ENCODE measurements around the gene BIRC7.
"Not testable (repeated sequence)": the region's sequence is repeated elsewhere in the genome, so short reads cannot be mapped to it uniquely, and the experiment has no call there.

Gene BIRC7

GRCh38 chr20:63249891-63250290 is 14.2 kb downstream of the BIRC7 start:
- no peak for DNase-seq

DNA sequence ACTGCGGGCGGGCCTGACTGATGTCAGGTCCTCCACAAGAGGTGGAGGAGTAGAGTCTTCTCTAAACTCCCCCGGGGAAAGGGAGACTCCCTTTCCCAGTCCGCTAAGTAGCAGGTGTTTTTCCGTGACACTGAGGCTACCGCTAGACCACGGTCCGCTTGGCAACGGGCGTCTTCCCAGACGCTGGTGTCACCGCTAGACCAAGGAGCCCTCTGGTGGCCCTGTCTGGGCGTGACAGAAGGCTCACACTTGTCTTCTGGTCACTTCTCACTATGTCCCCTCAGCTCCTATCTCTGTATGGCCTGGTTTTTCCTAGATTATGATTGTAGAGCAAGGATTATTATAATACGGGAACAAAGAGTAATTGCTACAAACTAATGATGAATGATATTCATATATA is 15.6 kb downstream of the BIRC7 start:
- not testable (repeated sequence) for DNase-seq

DNA sequence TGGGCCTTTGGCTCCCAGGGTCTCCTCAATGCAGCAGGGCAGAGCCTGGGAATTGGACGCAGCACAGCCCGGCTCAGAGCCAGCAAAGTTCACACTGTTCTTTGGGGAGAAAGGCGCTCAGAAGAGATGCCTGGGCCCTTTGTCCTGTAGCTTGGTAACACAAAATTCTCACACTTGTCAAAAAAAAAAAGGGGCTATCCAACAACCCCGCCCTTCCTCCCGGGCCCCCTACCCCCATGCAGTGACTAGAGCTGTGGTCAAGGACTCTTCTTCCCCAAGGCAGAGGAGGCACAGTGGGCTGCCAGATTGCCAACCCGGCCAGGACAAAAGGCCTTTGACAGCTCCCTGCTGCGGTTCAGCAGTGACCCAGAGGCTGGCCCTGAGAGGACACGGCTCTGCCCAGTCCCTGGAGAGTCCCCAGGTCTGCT is 16.6 kb downstream of the BIRC7 start:
- no peak for DNase-seq

- no peak for DNase-seq
These were observed 17.3 kb downstream of the BIRC7 start for GRCh38 chr20:63253065-63253437.

DNA sequence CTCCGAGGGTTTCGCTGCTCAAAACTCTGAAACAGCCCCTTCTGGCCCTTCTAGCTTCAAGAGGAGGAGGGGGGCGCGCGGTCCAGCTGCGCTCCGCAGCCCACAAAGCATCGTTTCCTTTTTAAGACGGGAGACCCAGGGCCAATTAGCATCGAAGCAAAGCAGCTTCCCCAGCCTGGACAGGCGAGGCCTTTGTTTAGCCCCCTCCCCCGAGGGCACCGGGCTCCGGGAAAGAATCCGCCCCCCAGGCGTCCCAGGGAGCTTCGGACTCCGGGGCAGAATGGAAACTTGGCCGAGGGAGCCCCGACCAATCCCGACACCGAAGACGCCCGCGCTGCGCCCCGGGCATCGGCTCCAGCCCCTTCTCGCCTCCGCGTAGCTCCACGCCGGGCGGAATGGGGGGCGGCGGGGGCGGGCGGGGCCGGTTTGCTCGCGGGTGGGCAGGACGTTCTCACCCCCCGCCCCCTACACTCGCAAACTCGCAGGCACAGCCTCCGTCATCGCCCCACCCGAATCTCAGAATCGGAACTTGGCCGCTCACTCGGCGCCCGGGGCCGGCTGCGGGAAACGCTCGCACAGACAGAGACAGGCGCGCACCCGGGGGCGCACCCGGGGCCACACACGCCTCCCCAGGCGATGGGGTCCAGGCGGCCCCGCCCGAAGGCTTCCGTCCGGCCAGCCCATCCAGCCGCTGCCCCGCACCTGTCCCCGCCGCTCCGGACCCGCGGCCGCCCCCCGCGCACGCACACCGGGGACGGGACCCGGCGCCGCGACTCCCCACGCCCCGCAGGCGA is 17.9 kb downstream of the BIRC7 start:
- no peak for DNase-seq

DNA sequence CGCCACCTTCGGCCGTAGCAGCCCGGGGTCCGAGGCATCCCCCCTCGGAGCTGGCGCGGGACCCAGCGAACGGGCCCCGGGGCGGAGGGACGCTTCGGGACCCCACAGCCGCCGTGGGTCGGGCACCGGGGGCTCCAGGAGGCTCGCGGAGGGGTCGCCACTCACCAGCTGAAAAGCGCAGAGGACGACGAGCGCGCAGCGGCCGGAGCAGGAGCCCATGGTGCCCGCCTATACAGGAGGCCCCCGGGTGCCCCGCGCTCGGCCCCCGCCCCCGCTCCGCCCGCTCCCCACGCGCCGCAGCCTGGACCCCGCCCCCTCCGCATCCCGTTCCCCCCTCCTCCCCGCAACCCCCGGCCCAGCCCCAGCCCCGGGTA is 18.5 kb downstream of the BIRC7 start, which contains the start of gene NKAIN4:
NKAIN4 (minus strand) TSS at position 232 of the 374 bp plus-strand sequence; CDS start at position 219, 13 bp downstream.
- no peak for DNase-seq

GRCh38 chr20:63254606-63255384 is 19.1 kb downstream of the BIRC7 start:
- no peak for DNase-seq

DNA sequence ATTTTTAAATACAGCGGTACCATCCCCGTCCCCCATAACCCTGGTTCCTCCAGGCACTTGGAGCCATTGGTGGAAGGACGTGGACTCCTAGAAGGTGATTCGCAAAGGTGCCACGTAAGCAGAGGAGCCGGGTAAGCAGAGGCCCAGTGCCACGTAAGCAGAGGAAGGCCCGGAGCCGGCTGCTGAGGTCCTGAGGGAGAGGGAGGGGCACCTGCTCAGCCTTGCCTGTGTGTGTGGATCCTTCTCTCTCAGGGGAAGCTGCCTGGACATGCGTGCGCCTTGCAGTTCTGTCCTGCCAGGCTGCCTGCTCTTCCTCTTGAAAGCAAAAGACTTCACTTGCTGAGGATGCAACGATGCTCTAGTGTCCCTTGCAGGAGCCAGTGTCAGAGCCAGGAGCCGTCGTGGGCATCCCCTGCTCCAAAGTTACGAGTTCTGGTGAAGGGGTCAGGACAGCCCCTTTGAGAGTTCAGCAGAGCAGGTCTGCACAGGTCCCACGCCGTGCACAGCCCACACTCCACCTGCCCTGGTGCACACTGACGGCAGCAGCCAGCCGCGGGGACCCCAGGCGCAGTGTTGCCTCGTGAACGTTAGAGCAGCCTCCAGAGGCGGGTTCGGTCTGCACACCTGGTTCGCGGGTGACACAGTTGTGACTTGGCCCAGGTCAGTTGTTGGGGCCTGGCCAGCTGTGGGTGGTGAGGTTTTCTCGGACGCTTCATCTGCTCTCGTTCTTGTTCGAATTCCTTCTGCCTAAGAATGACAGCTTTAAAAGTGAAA is 20.4 kb downstream of the BIRC7 start:
- no peak for DNase-seq

DNA sequence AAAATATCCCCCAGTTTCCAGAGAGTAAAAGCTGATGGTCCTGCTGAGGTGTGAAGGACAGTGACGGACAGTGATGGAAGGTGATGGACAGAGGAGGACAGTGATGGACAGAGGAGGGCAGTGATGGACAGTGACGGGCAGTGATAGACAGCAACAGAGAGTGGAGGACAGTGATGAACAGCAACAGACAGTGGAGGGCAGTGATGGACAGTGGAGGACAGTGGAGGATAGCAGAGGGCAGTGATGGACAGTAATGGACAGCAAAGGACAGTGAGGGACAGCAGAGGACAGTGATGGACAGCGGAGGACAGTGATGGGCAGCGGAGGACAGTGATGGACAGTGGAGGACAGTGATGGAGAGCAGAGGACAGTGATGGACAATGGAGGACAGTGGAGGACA is 21.2 kb downstream of the BIRC7 start:
- no peak for DNase-seq

DNA sequence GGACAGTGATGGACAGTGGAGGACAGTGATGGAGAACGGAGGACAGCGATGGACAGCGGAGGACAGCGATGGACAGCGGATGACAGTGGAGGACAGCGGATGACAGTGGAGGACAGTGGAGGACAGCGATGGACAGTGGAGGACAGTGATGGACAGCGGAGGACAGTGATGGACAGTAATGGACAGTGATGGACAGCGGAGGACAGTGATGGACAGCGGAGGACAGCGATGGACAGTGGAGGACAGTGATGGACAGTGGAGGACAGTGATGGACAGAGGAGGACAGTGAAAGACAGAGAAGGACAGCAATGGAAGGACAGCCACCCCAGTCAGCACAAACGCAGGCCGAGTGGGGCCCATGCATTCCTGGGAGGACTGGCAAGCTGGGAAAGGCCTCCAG is 21.9 kb downstream of the BIRC7 start:
- no peak for DNase-seq

- no peak for DNase-seq
These were observed 23.1 kb downstream of the BIRC7 start for GRCh38 chr20:63258781-63259180.

- DNase-seq, result no peak
These were observed 24.2 kb downstream of the BIRC7 start for GRCh38 chr20:63259734-63260460.

GRCh38 chr20:63260521-63260920 is 24.8 kb downstream of the BIRC7 start:
- DNase-seq, result no peak

GRCh38 chr20:63261060-63261794 is 25.5 kb downstream of the BIRC7 start:
- no peak for DNase-seq

GRCh38 chr20:63261795-63262528 is 26.3 kb downstream of the BIRC7 start:
- DNase-seq, result no peak

DNA sequence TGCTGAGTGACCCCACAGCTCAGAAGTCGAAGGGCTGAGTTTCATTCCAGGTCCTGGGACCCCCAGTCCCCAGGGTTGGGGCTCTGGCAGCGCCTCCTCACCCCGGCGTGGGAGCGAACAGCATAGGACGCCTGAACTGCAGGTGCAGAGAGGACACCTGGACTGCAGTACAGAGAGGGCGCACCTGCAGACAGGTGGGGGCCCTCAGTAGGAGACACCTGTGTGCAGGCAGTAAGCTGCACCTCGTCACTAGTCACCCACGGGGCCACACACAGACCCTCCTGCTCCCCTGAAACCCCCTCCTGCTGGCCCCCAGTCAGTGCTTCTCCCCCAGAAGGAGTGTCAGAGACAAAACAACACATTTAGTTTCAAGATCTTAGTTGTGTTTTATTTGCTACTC is 27.1 kb downstream of the BIRC7 start:
- DNase-seq, result no peak

- peak; percentile 52 for DNase-seq
These were observed 28.3 kb downstream of the BIRC7 start for GRCh38 chr20:63264000-63264399.

DNA sequence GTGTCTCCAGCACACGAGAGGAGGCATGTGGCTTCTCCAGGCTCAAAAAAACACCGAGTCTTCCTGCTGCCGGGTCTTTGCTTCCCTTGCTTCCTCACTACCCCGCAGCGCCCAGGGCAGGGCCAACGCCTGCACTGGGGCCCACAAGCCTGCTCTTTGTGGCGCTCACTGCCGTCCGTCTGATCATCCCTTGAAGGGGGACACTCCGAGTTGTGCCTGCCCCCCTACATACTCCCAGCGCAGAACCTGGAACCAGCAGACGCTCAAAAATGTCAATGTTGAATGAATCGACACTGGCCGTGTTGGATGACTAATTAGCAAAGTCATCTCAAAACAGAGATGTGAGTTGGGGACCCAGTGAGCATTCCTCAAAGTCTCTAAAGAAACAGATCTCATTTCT is 28.8 kb downstream of the BIRC7 start:
- no peak for DNase-seq

- no peak for DNase-seq
These were observed 30.3 kb downstream of the BIRC7 start for GRCh38 chr20:63265891-63266515.

DNA sequence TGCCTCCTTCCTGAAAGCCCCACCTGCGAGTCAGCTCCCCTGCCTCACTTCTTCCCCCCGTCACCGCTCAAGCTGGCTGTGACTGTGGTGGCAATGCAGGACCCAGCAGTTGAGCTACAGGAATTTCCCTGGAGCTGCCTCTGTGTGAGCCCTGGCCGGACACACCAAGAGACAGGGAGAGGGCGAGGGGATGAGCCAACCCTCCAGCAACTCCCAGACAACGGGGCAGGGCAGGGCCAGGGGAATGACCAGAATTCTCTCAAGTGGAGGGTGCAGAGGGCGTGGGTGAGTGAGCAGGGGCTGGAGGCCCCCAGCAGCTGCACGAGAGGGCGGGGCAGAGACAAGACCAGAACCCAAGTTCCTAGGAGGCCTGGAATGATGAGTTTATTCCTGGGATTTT is 32.0 kb downstream of the BIRC7 start:
- DNase-seq, result no peak

- no peak for DNase-seq
These were observed 32.6 kb downstream of the BIRC7 start for GRCh38 chr20:63268256-63268655.
